ENCODE measurements around the gene RCSD1.

GRCh38 chr1:167675440-167675839 lies 45.4 kb downstream of the RCSD1 start:
- TF ChIP-seq HNRNPLL (IDR thresholded peaks at IDR 0.05; ENCODE audit: low read depth, low read length, poor library complexity, severe bottlenecking) = no peak
- no peak for TF ChIP-seq ZKSCAN5 (CRISPR knock-in tag; IDR thresholded peaks at IDR 0.05)
- TF ChIP-seq RBM39 (IDR thresholded peaks at IDR 0.05; ENCODE audit: low read depth, low read length, poor library complexity, severe bottlenecking) = no peak
- TF ChIP-seq GATA4 (IDR thresholded peaks at IDR 0.05; ENCODE audit: borderline replicate concordance, low read depth) = no peak
- no peak for TF ChIP-seq ZNF740 (CRISPR knock-in tag; IDR thresholded peaks at IDR 0.05)
- TF ChIP-seq TRIM24 (CRISPR knock-in tag; IDR thresholded peaks at IDR 0.05) = no peak
- TF ChIP-seq POLR2G (IDR thresholded peaks at IDR 0.05; ENCODE audit: low read depth, low read length) = no peak
- TF ChIP-seq ZNF878 (CRISPR knock-in tag; IDR thresholded peaks at IDR 0.05) = no peak
- TF ChIP-seq ZNF749 (CRISPR knock-in tag; IDR thresholded peaks at IDR 0.05; ENCODE audit: borderline replicate concordance) = no peak
- TF ChIP-seq BORCS8-MEF2B (CRISPR knock-in tag; IDR thresholded peaks at IDR 0.05) = no peak
- TF ChIP-seq EZH2 (conservative IDR thresholded peaks at IDR 0.05; ENCODE audit: low read depth, low read length) = no peak
- TF ChIP-seq, protein P1, sequence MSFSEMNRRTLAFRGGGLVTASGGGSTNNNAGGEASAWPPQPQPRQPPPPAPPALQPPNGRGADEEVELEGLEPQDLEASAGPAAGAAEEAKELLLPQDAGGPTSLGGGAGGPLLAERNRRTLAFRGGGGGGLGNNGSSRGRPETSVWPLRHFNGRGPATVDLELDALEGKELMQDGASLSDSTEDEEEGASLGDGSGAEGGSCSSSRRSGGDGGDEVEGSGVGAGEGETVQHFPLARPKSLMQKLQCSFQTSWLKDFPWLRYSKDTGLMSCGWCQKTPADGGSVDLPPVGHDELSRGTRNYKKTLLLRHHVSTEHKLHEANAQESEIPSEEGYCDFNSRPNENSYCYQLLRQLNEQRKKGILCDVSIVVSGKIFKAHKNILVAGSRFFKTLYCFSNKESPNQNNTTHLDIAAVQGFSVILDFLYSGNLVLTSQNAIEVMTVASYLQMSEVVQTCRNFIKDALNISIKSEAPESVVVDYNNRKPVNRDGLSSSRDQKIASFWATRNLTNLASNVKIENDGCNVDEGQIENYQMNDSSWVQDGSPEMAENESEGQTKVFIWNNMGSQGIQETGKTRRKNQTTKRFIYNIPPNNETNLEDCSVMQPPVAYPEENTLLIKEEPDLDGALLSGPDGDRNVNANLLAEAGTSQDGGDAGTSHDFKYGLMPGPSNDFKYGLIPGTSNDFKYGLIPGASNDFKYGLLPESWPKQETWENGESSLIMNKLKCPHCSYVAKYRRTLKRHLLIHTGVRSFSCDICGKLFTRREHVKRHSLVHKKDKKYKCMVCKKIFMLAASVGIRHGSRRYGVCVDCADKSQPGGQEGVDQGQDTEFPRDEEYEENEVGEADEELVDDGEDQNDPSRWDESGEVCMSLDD (CRISPR knock-in tag; IDR thresholded peaks at IDR 0.05; ENCODE audit: borderline replicate concordance) = no peak
